Adrenal gland (tissue), 12 donors: Measurements from ENCODE around the gene GALR3. TPM values are rescaled to one million over a fixed set of nuclear protein-coding genes. Genes with fewer than 3 reads are reported as not detected.

Source experiments
- DNase-seq, 7 donors: peaks; one replicate each; pipeline ENCODE4 v3.0.0-alpha.2; 2019 to 2020
- H3K27ac ChIP-seq, 5 donors: fragments of 200-600 bp; sonication (generic) in 4 of 5; 1 replicate in 3 of 5; 2 replicates in 2 of 5; pipeline versions ENCODE4 v1.5.1 to v1.8.0; 2016 to 2020; ENCODE audit warnings: mild to moderate bottlenecking in 1 of 5
- H3K27me3 ChIP-seq: fragments of 200-600 bp; 2 replicates; pipeline ENCODE4 v1.8.0; 2021
- H3K36me3 ChIP-seq, 2 donors: fragments of 200-600 bp; replicated peaks in 1 of 2; 1 replicate in 1 of 2; 2 replicates in 1 of 2; pipeline versions ENCODE4 v1.5.1 to v1.8.0; 2018 to 2022
- H3K4me1 ChIP-seq, 2 donors: fragments of 200-600 bp; replicated peaks in 1 of 2; 1 replicate in 1 of 2; 2 replicates in 1 of 2; pipeline versions ENCODE4 v1.5.1 to v1.8.0; 2018 to 2021
- H3K4me3 ChIP-seq, 4 donors: fragments of 200-600 bp; sonication (generic) in 3 of 4; one replicate each; pipeline ENCODE4 v1.5.1; 2016 to 2018
- H3K9me3 ChIP-seq, 3 donors: fragments of 200-600 bp; sonication (generic) in 1 of 3; replicated peaks in 1 of 3; 1 replicate in 2 of 3; 2 replicates in 1 of 3; pipeline versions ENCODE4 v1.5.1 to v1.8.0; 2016 to 2021
- POLR2A ChIP-seq, 2 donors: fragments of 450-650 bp; IDR thresholded peaks; one replicate each; pipeline ENCODE4 v1.6.1; 2017; ENCODE audit warnings: antibody characterized with exemption in 2 of 2, mild to moderate bottlenecking in 2 of 2, moderate library complexity in 1 of 2
- WGBS, 4 donors: extraction: QIAGEN DNeasy Blood & Tissue Kit in 2 of 4; methylation state at CpG; one replicate each; pipeline versions ENCODE4 v1.1.5 to v1.1.7; 2013 to 2017; 5-methylcytosine and 5-hydroxymethylcytosine counted together
- intact Hi-C, 2 donors: fragments of 100-400 bp; cut with DNase I; formaldehyde crosslinking; loops; one replicate each; pipeline versions ENCODE4 v1.14.1 to v1.15.0; 2022 to 2023
- microRNA counts, 2 donors: library from miRNA; unstranded; fragments of <30 nt; microRNA quantifications; one replicate each; lab custom pipeline; 2016
- microRNA-seq, 3 donors: library from miRNA; unstranded; fragments of <30 nt; microRNA quantifications; one replicate each; pipeline ENCODE4, GENCODE V29; 2017 to 2020
- polyA plus RNA-seq, 3 donors: library from polyadenylated mRNA; stranded (reverse); fragments of 200-250 nt in 2 of 3; fragments of 350-450 nt in 1 of 3; fragmentation: Illumina TruSeq in 1 of 3; extraction: RNeasy Lipid Tissue Mini Kit (QIAGEN cat#74804) in 1 of 3; gene quantifications; one replicate each; pipeline ENCODE4 v1.2.3, GENCODE V29; 2013 to 2014
- small RNA-seq, 2 donors: library from RNA; depleted of rRNA; stranded (forward); fragments of <200 nt; gene quantifications; one replicate each; pipeline ENCODE3, GENCODE V24; 2016
- total RNA-seq, 9 donors: library from RNA; depleted of rRNA in 4 of 9; stranded (reverse); fragments of >200 nt in 4 of 9; fragments of 120-200 nt in 1 of 9; fragmentation: NEBNext Ultra II Directional in 1 of 9; extraction: Animal tissue kit (Norgen Biotek cat#: 25700) in 1 of 9; gene quantifications; one replicate each; pipeline versions ENCODE4 v1.1.0 to v1.2.4, GENCODE V29; 2013 to 2023
- TF ChIP-seq, protein P1 (sequence below), 6 experiments: fragments of 450-650 bp in 4 of 6; fragments of 200-600 bp in 2 of 6; sonication (generic) in 1 of 6; IDR thresholded peaks; 1 replicate in 5 of 6; 2 replicates in 1 of 6; pipeline versions ENCODE4 v1.5.1 to v1.8.0; 2016 to 2021; ENCODE audit warnings: antibody characterized with exemption in 6 of 6, mild to moderate bottlenecking in 2 of 6, moderate library complexity in 1 of 6
- donor health status: healthy with polysubstance abuse.
- donor health status: Bipolar disorder and iron deficiency.
- donor health status: DM: yes; HTN: yes; CAD: no.
- donor health status: DM: no; HTN: no; CAD: no.
- donor health status: DM: no; HTN: no; CAD: no.
- donor health status: DM: yes; HTN: yes; CAD: no.

GALR3 gene
- total and polyA plus RNA-seq, 12 donors, result 0.19 to 0.33 TPM; not detected in 10

DNA sequence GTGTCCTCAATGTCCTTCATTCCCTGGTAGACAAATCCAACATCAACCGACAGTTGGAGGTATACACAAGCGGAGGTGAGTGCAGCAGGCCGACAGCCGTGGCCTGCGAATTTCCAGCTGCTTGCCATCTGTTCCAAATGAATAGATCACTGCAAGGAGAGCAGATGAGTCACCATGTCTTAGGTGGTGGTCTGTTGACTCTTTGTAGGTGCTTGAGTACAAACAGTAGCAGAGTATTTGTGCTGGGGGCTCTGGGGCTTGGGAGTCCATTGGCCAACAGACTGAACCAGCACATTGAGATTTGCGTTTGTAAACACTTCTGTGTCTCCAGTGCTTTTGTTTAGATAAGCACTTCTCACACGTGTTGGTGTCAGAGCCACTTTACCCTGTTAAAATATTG lies 47.1 kb downstream of the GALR3 start:
- H3K9me3 ChIP-seq, result no peaks in the 10 kb centered on the region
- H3K4me3 ChIP-seq, result no peak overlapping the region
- intact Hi-C loops, result no loop called here
- no peak for DNase-seq
- no peak overlapping the region for H3K27ac ChIP-seq
- TF ChIP-seq POLR2A (IDR thresholded peaks at IDR 0.05), result no peak
- TF ChIP-seq, protein P1, sequence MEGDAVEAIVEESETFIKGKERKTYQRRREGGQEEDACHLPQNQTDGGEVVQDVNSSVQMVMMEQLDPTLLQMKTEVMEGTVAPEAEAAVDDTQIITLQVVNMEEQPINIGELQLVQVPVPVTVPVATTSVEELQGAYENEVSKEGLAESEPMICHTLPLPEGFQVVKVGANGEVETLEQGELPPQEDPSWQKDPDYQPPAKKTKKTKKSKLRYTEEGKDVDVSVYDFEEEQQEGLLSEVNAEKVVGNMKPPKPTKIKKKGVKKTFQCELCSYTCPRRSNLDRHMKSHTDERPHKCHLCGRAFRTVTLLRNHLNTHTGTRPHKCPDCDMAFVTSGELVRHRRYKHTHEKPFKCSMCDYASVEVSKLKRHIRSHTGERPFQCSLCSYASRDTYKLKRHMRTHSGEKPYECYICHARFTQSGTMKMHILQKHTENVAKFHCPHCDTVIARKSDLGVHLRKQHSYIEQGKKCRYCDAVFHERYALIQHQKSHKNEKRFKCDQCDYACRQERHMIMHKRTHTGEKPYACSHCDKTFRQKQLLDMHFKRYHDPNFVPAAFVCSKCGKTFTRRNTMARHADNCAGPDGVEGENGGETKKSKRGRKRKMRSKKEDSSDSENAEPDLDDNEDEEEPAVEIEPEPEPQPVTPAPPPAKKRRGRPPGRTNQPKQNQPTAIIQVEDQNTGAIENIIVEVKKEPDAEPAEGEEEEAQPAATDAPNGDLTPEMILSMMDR (IDR thresholded peaks at IDR 0.05), result no peak
- WGBS, 4 donors, result 76 to 84% (median 81%) methylated on average over 7 of the region's 7 CpGs
- H3K27me3 ChIP-seq, result no peaks in the 10 kb centered on the region
- H3K4me1 ChIP-seq, result no peaks in the 10 kb centered on the region
- H3K36me3 ChIP-seq, result peaks cover 0 to 90% of the 10 kb centered on the region in 2 donors

MicroRNAs encoded within 50 kb of the gene (microRNA counts, 767-probe panel; counts per million panel counts)
- microRNA hsa-miR-658 (lab: Ali Mortazavi, UCI), result 0 counts per million in 2 donors
- microRNA hsa-miR-659-3p (lab: Ali Mortazavi, UCI), result 0 counts per million in 2 donors

Small RNAs within 50 kb of the gene (microRNA-seq; reads per million reads assigned to microRNA genes)
- gene MIR659, result 0.38 to 1.7 (median 1.3) reads per million in 3 donors

Small RNAs within 50 kb of the gene (small RNA-seq; reads per million reads assigned to genes)
- gene MIR659, result 0.24 to 0.42 reads per million in 2 donors

Other genes starting within 250 kb of the GALR3 start
- under 1 TPM in 2 of 9 donors, not detected in 7; 0.22 to 0.42 TPM for gene LGALS2, start 243.3 kb upstream of the GALR3 start, total RNA-seq
- 1 to 10 TPM in 1 of 3 donors, under 1 TPM in 2; 0.42 to 1.4 (median 0.47) TPM for gene LGALS2, start 243.3 kb upstream of the GALR3 start, polyA plus RNA-seq
- 10 to 100 TPM; 30.6 to 93.3 (median 61.4) TPM for gene GGA1, start 214.5 kb upstream of the GALR3 start, total RNA-seq
- gene GGA1, start 214.5 kb upstream of the GALR3 start, polyA plus RNA-seq, result 100 to 1,000 TPM in 2 of 3 donors, 10 to 100 TPM in 1; 42.4 to 160 (median 107) TPM
- 10 to 100 TPM in 5 of 9 donors, 1 to 10 TPM in 4; 5.5 to 18.7 (median 10.5) TPM for gene SH3BP1, start 183.7 kb upstream of the GALR3 start, total RNA-seq
- 10 to 100 TPM in 1 of 3 donors, 1 to 10 TPM in 2; 2.4 to 27.3 (median 9.8) TPM for gene SH3BP1, start 183.7 kb upstream of the GALR3 start, polyA plus RNA-seq
- gene PDXP, start 164.7 kb upstream of the GALR3 start, total RNA-seq, result 10 to 100 TPM; 16.2 to 49.7 (median 20.6) TPM
- gene PDXP, start 164.7 kb upstream of the GALR3 start, polyA plus RNA-seq, result 10 to 100 TPM in 2 of 3 donors, 1 to 10 TPM in 1; 10.0 to 41.9 (median 13.4) TPM
- 1,000 to 10,000 TPM in 3 of 9 donors, 100 to 1,000 TPM in 6; 190 to 2,904 (median 905) TPM for gene LGALS1, start 147.7 kb upstream of the GALR3 start, total RNA-seq
- 1,000 to 10,000 TPM in 2 of 3 donors, 100 to 1,000 TPM in 1; 588 to 4,628 (median 4,577) TPM for gene LGALS1, start 147.7 kb upstream of the GALR3 start, polyA plus RNA-seq
- 10 to 100 TPM; 23.2 to 51.1 (median 38.4) TPM for gene NOL12, start 137.0 kb upstream of the GALR3 start, total RNA-seq
- 10 to 100 TPM; 26.7 to 90.7 (median 73.8) TPM for gene NOL12, start 137.0 kb upstream of the GALR3 start, polyA plus RNA-seq
- gene TRIOBP, start 126.3 kb upstream of the GALR3 start, total RNA-seq, result 100 to 1,000 TPM in 6 of 9 donors, 10 to 100 TPM in 3; 42.8 to 146 (median 105) TPM
- 10 to 100 TPM; 24.6 to 43.1 (median 29.6) TPM for gene TRIOBP, start 126.3 kb upstream of the GALR3 start, polyA plus RNA-seq
- 10 to 100 TPM; 20.5 to 87.9 (median 33.1) TPM for gene GCAT, start 15.4 kb upstream of the GALR3 start, total RNA-seq
- gene GCAT, start 15.4 kb upstream of the GALR3 start, polyA plus RNA-seq, result 10 to 100 TPM; 18.2 to 37.2 (median 37.1) TPM
- 100 to 1,000 TPM in 1 of 9 donors, 10 to 100 TPM in 8; 24.0 to 114 (median 36.1) TPM for gene ANKRD54, start 21.0 kb downstream of the GALR3 start, total RNA-seq
- 10 to 100 TPM; 32.9 to 44.1 (median 40.6) TPM for gene ANKRD54, start 21.0 kb downstream of the GALR3 start, polyA plus RNA-seq
- gene EIF3L, start 26.0 kb downstream of the GALR3 start, total RNA-seq, result 100 to 1,000 TPM; 188 to 642 (median 414) TPM
- 100 to 1,000 TPM; 210 to 425 (median 291) TPM for gene EIF3L, start 26.0 kb downstream of the GALR3 start, polyA plus RNA-seq
- gene MICALL1, start 82.9 kb downstream of the GALR3 start, total RNA-seq, result 10 to 100 TPM in 8 of 9 donors, 1 to 10 TPM in 1; 6.3 to 25.2 (median 17.3) TPM
- gene MICALL1, start 82.9 kb downstream of the GALR3 start, polyA plus RNA-seq, result 10 to 100 TPM in 1 of 3 donors, 1 to 10 TPM in 2; 5.7 to 14.0 (median 6.6) TPM
- 1 to 10 TPM in 2 of 9 donors, under 1 TPM in 5, not detected in 2; 0.33 to 1.2 (median 0.77) TPM for gene C22orf23, start 130.2 kb downstream of the GALR3 start, total RNA-seq
- under 1 TPM; 0.40 to 0.68 (median 0.47) TPM for gene C22orf23, start 130.2 kb downstream of the GALR3 start, polyA plus RNA-seq
- gene POLR2F, start 130.3 kb downstream of the GALR3 start, total RNA-seq, result 100 to 1,000 TPM in 1 of 9 donors, 10 to 100 TPM in 8; 39.7 to 111 (median 86.7) TPM
- 100 to 1,000 TPM in 2 of 3 donors, 10 to 100 TPM in 1; 74.2 to 205 (median 123) TPM for gene POLR2F, start 130.3 kb downstream of the GALR3 start, polyA plus RNA-seq
- gene SOX10, start 161.2 kb downstream of the GALR3 start, total RNA-seq, result 1 to 10 TPM in 3 of 9 donors, under 1 TPM in 5, not detected in 1; 0.16 to 4.0 (median 0.60) TPM
- gene SOX10, start 161.2 kb downstream of the GALR3 start, polyA plus RNA-seq, result 1 to 10 TPM in 2 of 3 donors, under 1 TPM in 1; 0.73 to 5.4 (median 3.8) TPM
- 10 to 100 TPM; 30.3 to 46.7 (median 38.5) TPM for gene PICK1, start 234.0 kb downstream of the GALR3 start, total RNA-seq
- 10 to 100 TPM; 28.7 to 93.6 (median 45.2) TPM for gene PICK1, start 234.0 kb downstream of the GALR3 start, polyA plus RNA-seq